Adrenal gland (tissue), 12 donors: ENCODE data around the gene PYGB. TPM values are rescaled to one million over a fixed set of nuclear protein-coding genes. Genes with fewer than 3 reads are reported as not detected.

Experiments
- DNase-seq, 7 donors: peaks; one replicate each; pipeline ENCODE4 v3.0.0-alpha.2; 2019 to 2020
- H3K27ac ChIP-seq, 5 donors: fragments of 200-600 bp; sonication (generic) in 4 of 5; 1 replicate in 3 of 5; 2 replicates in 2 of 5; pipeline versions ENCODE4 v1.5.1 to v1.8.0; 2016 to 2020; ENCODE audit warnings: mild to moderate bottlenecking in 1 of 5
- H3K27me3 ChIP-seq: fragments of 200-600 bp; 2 replicates; pipeline ENCODE4 v1.8.0; 2021
- H3K36me3 ChIP-seq, 2 donors: fragments of 200-600 bp; replicated peaks in 1 of 2; 1 replicate in 1 of 2; 2 replicates in 1 of 2; pipeline versions ENCODE4 v1.5.1 to v1.8.0; 2018 to 2022
- H3K4me1 ChIP-seq, 2 donors: fragments of 200-600 bp; replicated peaks in 1 of 2; 1 replicate in 1 of 2; 2 replicates in 1 of 2; pipeline versions ENCODE4 v1.5.1 to v1.8.0; 2018 to 2021
- H3K4me3 ChIP-seq, 4 donors: fragments of 200-600 bp; sonication (generic) in 3 of 4; one replicate each; pipeline ENCODE4 v1.5.1; 2016 to 2018
- H3K9me3 ChIP-seq, 3 donors: fragments of 200-600 bp; sonication (generic) in 1 of 3; replicated peaks in 1 of 3; 1 replicate in 2 of 3; 2 replicates in 1 of 3; pipeline versions ENCODE4 v1.5.1 to v1.8.0; 2016 to 2021
- POLR2A ChIP-seq, 2 donors: fragments of 450-650 bp; IDR thresholded peaks; one replicate each; pipeline ENCODE4 v1.6.1; 2017; ENCODE audit warnings: antibody characterized with exemption in 2 of 2, mild to moderate bottlenecking in 2 of 2, moderate library complexity in 1 of 2
- WGBS, 4 donors: extraction: QIAGEN DNeasy Blood & Tissue Kit in 2 of 4; methylation state at CpG; one replicate each; pipeline versions ENCODE4 v1.1.5 to v1.1.7; 2013 to 2017; 5-methylcytosine and 5-hydroxymethylcytosine counted together
- intact Hi-C, 2 donors: fragments of 100-400 bp; cut with DNase I; formaldehyde crosslinking; loops; one replicate each; pipeline versions ENCODE4 v1.14.1 to v1.15.0; 2022 to 2023
- polyA plus RNA-seq, 3 donors: library from polyadenylated mRNA; stranded (reverse); fragments of 200-250 nt in 2 of 3; fragments of 350-450 nt in 1 of 3; fragmentation: Illumina TruSeq in 1 of 3; extraction: RNeasy Lipid Tissue Mini Kit (QIAGEN cat#74804) in 1 of 3; gene quantifications; one replicate each; pipeline ENCODE4 v1.2.3, GENCODE V29; 2013 to 2014
- total RNA-seq, 9 donors: library from RNA; depleted of rRNA in 4 of 9; stranded (reverse); fragments of >200 nt in 4 of 9; fragments of 120-200 nt in 1 of 9; fragmentation: NEBNext Ultra II Directional in 1 of 9; extraction: Animal tissue kit (Norgen Biotek cat#: 25700) in 1 of 9; gene quantifications; one replicate each; pipeline versions ENCODE4 v1.1.0 to v1.2.4, GENCODE V29; 2013 to 2023
- TF ChIP-seq, protein P1 (sequence below), 6 experiments: fragments of 450-650 bp in 4 of 6; fragments of 200-600 bp in 2 of 6; sonication (generic) in 1 of 6; IDR thresholded peaks; 1 replicate in 5 of 6; 2 replicates in 1 of 6; pipeline versions ENCODE4 v1.5.1 to v1.8.0; 2016 to 2021; ENCODE audit warnings: antibody characterized with exemption in 6 of 6, mild to moderate bottlenecking in 2 of 6, moderate library complexity in 1 of 6
- donor health status: healthy with polysubstance abuse.
- donor health status: Bipolar disorder and iron deficiency.
- donor health status: DM: yes; HTN: yes; CAD: no.
- donor health status: DM: no; HTN: no; CAD: no.
- donor health status: DM: no; HTN: no; CAD: no.
- donor health status: DM: yes; HTN: yes; CAD: no.

Gene PYGB
- total and polyA plus RNA-seq, 12 donors: 15.7 to 118 (median 71.4) TPM

DNA sequence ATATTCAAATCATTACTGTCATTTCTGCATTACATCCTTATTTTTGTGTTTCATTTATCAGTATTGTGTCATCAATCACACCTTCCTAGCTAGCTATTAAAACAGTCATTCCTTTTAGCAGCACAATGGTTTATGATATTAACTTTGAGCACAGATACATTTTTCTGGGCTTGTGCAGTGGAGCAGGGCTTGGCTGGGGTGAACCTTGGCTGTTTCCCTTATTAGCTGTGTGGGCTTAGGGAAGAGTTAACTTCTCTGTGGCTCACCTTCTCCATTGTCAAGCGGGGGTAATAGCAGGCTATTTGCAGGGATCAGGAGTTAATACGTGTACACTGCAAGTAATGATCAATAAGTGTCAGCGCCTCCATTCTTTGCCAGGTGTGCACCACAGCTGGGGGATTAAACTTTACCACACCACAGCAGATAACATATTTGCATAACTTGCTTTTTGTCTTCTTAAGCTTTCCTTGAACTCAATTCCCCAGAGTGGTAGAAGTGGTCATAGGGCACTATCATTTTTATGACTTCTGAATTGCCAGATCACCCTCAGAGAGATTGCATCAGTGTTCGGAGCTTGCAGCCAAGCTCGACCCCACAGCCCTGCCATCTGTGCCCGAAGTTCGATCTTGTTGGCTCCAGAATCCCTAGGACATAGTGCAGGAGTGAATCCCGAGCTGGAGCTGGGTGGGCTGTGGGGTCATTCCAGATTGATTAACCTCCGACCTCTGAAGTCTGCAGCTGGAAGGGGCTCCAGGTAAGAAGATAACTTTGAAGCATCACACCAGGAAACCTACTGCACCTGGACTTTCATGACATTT lies 1.5 kb upstream of the PYGB start:
- Histone ChIP-seq H3K4me3 (peak overlapping the region in 1 of 4 donors; percentile 95), H3K9me3 (no peaks in the 10 kb centered on the region), H3K4me1 (peaks cover 21 to 29% of the 10 kb centered on the region in 2 donors), H3K27me3 (no peaks in the 10 kb centered on the region), H3K27ac (no peak overlapping the region), H3K36me3 (no peaks in the 10 kb centered on the region)
- TF ChIP-seq, protein P1, sequence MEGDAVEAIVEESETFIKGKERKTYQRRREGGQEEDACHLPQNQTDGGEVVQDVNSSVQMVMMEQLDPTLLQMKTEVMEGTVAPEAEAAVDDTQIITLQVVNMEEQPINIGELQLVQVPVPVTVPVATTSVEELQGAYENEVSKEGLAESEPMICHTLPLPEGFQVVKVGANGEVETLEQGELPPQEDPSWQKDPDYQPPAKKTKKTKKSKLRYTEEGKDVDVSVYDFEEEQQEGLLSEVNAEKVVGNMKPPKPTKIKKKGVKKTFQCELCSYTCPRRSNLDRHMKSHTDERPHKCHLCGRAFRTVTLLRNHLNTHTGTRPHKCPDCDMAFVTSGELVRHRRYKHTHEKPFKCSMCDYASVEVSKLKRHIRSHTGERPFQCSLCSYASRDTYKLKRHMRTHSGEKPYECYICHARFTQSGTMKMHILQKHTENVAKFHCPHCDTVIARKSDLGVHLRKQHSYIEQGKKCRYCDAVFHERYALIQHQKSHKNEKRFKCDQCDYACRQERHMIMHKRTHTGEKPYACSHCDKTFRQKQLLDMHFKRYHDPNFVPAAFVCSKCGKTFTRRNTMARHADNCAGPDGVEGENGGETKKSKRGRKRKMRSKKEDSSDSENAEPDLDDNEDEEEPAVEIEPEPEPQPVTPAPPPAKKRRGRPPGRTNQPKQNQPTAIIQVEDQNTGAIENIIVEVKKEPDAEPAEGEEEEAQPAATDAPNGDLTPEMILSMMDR (IDR thresholded peaks at IDR 0.05): no peak
- intact Hi-C loops: no loop called here
- peak in 1 of 7 donors; percentile 18 for DNase-seq
- 78 to 93% (median 79%) methylated on average over 8 to 9 of the region's 9 CpGs for WGBS, 4 donors

DNA sequence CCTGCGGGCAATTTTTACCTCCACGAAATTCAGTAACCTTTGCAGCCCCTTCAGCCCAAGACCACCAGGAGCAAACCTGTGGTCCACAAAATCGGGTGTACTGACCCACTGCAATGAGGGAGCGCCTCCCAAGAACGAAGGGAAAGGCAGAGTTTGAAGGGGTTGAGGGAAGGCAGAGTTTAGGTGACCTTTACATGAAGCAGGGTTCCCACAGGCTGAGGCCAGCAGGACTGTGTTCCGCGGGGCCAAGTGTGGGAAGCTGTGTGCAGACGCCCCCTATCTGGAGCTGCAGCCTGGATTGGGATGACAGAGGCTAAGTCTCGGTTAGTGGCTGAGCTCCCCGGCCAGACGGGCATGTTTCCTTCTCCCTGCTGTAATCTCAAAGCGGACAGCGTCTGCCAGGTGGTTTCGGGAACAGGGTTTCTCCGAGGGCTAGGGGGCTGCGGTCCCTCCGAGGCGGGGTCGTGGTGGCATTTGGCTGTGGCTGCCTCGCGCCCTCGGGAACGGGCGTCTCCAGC lies 826 bp upstream of the PYGB start:
- no peaks in the 10 kb centered on the region for H3K36me3 ChIP-seq
- peak overlapping the region in 2 of 4 donors; percentile 83 to 95 for H3K4me3 ChIP-seq
- no peaks in the 10 kb centered on the region for H3K27me3 ChIP-seq
- H3K4me1 ChIP-seq: peaks cover 21 to 29% of the 10 kb centered on the region in 2 donors
- intact Hi-C loops: no loop called here
- TF ChIP-seq, protein P1 (IDR thresholded peaks at IDR 0.05): peak in 5 of 6 experiments; percentile 19 to 39 (median 33)
- TF ChIP-seq POLR2A (IDR thresholded peaks at IDR 0.05): no peak
- no peaks in the 10 kb centered on the region for H3K9me3 ChIP-seq
- peak overlapping the region in 4 of 5 donors; percentile 72 to 94 (median 84) for H3K27ac ChIP-seq
- DNase-seq: peak in 6 of 7 donors; percentile 52 to 82 (median 64)
- 14 to 29% (median 22%) methylated on average over 9 to 24 of the region's 24 CpGs for WGBS, 4 donors

DNA sequence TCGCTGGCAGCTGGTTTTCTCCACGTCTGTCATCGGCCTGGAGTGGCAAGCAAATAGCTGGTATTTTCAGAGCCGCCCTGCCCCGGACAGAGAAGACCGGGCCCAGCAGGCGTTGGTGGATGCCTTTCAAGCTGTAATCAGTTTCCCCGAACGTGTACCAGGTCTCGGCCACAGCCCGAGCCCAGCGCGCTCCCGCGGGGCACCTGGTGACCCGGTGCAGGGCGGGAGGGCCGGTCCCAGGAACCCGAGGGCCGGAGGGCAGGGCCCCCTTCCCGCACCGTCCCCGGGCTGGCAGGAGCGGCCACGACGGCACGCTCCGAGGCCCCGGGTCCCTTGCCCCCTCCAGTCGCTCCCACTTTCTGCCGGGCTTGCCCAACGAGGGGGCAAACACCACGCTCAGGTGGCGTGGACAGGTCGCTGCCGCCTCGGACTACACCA lies 348 bp upstream of the PYGB start:
- Histone ChIP-seq H3K27ac (peak overlapping the region in 4 of 5 donors; percentile 72 to 94 (median 84)), H3K4me3 (peak overlapping the region in 2 of 4 donors; percentile 83 to 95), H3K36me3 (no peaks in the 10 kb centered on the region), H3K4me1 (peaks cover 21 to 29% of the 10 kb centered on the region in 2 donors), H3K9me3 (no peaks in the 10 kb centered on the region), H3K27me3 (no peaks in the 10 kb centered on the region)
- DNase-seq: peak in 6 of 7 donors; percentile 49 to 71 (median 60)
- intact Hi-C loops: no loop called here
- TF ChIP-seq, protein P1 (IDR thresholded peaks at IDR 0.05): no peak
- TF ChIP-seq POLR2A (IDR thresholded peaks at IDR 0.05): no peak
- 0 to 1% (median 1%) methylated on average over 2 to 37 of the region's 37 CpGs for WGBS, 4 donors

DNA sequence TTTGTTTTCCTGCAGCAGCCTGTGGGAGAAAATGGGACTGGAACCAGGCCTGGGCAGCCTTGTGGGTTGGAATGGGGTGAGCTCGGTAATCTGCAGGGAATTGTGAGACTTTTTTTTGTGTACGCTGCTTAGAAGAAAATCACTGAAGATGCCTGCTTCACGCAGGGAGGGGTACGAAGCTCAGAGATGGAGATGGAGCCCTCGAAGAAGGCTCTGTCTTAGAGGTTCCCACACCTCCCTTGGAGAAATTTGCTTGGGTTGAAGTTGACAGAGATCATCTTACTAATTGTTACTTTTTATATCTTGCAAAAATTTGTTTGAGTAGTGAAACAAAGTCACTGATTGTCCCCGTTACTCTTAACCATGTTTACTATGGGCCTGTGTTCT lies 894 bp downstream of the PYGB start:
- Histone ChIP-seq H3K4me1 (peaks cover 21 to 29% of the 10 kb centered on the region in 2 donors), H3K36me3 (no peaks in the 10 kb centered on the region), H3K4me3 (peak overlapping the region; percentile 51 to 95 (median 76)), H3K9me3 (no peaks in the 10 kb centered on the region), H3K27me3 (no peaks in the 10 kb centered on the region), H3K27ac (peak overlapping the region in 2 of 5 donors; percentile 85 to 94)
- WGBS, 4 donors: 8 to 17% (median 12%) methylated on average over 6 of the region's 6 CpGs
- no peak for DNase-seq
- TF ChIP-seq POLR2A (IDR thresholded peaks at IDR 0.05): no peak
- TF ChIP-seq, protein P1 (IDR thresholded peaks at IDR 0.05): no peak
- intact Hi-C loops: no loop called here
